GM12892 (cell line): Measurements from ENCODE around the gene CD44.

Experiments
- POLR2A ChIP-seq: IDR thresholded peaks from 2 replicates; pipeline ENCODE4 v1.6.1; 2011; ENCODE audit warnings: low read depth, low read length, control low read depth
- POLR2AphosphoS5 ChIP-seq: IDR thresholded peaks from 2 replicates; pipeline ENCODE4 v1.6.1; 2011; ENCODE audit warnings: low read depth, low read length, control low read depth
- TAF1 ChIP-seq: IDR thresholded peaks from 2 replicates; pipeline ENCODE4 v1.6.1; 2011; ENCODE audit warnings: low read depth, mild to moderate bottlenecking, control low read depth, low read length, borderline replicate concordance

- TF ChIP-seq POLR2A = no peak
- no peak for TF ChIP-seq POLR2AphosphoS5
- no peak for TF ChIP-seq TAF1
These were observed 123.1 kb downstream of the CD44 start for GRCh38 chr11:35262056-35262455.
